ENCODE measurements around the gene USH1C.

- no peak for TF ChIP-seq POLR2A (IDR thresholded peaks at IDR 0.05)
- TF ChIP-seq, protein P1, sequence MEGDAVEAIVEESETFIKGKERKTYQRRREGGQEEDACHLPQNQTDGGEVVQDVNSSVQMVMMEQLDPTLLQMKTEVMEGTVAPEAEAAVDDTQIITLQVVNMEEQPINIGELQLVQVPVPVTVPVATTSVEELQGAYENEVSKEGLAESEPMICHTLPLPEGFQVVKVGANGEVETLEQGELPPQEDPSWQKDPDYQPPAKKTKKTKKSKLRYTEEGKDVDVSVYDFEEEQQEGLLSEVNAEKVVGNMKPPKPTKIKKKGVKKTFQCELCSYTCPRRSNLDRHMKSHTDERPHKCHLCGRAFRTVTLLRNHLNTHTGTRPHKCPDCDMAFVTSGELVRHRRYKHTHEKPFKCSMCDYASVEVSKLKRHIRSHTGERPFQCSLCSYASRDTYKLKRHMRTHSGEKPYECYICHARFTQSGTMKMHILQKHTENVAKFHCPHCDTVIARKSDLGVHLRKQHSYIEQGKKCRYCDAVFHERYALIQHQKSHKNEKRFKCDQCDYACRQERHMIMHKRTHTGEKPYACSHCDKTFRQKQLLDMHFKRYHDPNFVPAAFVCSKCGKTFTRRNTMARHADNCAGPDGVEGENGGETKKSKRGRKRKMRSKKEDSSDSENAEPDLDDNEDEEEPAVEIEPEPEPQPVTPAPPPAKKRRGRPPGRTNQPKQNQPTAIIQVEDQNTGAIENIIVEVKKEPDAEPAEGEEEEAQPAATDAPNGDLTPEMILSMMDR (IDR thresholded peaks at IDR 0.05): no peak
Measured at GRCh38 chr11:17490938-17491337, 53.3 kb downstream of the USH1C start.
